GM12878 (cell line): ENCODE results near the gene AP1B1.

Source experiments
- CTCF ChIP-seq, 3 experiments: IDR thresholded peaks in 2 of 3; conservative IDR thresholded peaks in 1 of 3; 2 replicates each; pipeline ENCODE4 v1.5.1; 2011; ENCODE audit warnings: low read depth in 3 of 3, low read length in 3 of 3, mild to moderate bottlenecking in 3 of 3, control low read depth in 2 of 3, moderate library complexity in 2 of 3, inconsistent platforms in 1 of 3, mixed read lengths in 1 of 3; ENCODE audit not compliant: control insufficient read depth in 2 of 3, insufficient read depth in 1 of 3; ENCODE audit errors: extremely low read depth in 1 of 3
- POLR2A ChIP-seq: IDR thresholded peaks from 2 replicates; pipeline ENCODE4 v1.6.1; 2011; ENCODE audit warnings: low read depth, mild to moderate bottlenecking, low read length
- RAD51 ChIP-seq: fragments of 450-650 bp; IDR thresholded peaks from 2 replicates; pipeline ENCODE4 v1.6.1; 2016; ENCODE audit warnings: moderate library complexity, mild to moderate bottlenecking, inconsistent platforms
- SKIL ChIP-seq: fragments of 450-650 bp; IDR thresholded peaks from 2 replicates; pipeline ENCODE4 v1.6.1; 2017; ENCODE audit warnings: mild to moderate bottlenecking, low read depth, inconsistent platforms; ENCODE audit not compliant: poor library complexity, severe bottlenecking
- TF ChIP-seq, protein P1 (sequence below): IDR thresholded peaks from 2 replicates; pipeline ENCODE4 v1.6.1; 2012; ENCODE audit warnings: low read depth, low read length, improper control_type of control experiment

DNA sequence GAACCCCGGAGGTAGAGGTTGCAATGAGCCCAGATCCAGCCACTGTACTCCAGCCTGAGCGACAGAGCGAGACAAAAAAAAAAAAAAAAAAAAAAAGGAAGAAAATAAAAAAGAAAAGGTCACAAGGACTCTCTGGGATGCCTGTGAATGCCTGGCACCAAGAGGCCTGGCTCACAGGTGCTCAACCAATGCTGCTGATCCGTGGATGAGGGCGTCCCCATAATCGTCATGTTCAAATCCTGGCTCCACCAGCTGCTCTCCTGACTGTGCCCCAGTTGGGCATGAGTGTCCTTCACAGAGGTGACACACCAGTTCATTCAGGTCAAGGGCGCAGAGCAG is 82.6 kb downstream of the AP1B1 start:
- no peak for TF ChIP-seq CTCF (IDR thresholded peaks at IDR 0.05 in 2 of 3, conservative IDR thresholded peaks at IDR 0.05 in 1 of 3; ENCODE audit: control insufficient read depth in 2 of 3, extremely low read depth in 1 of 3, insufficient read depth in 1 of 3, low read depth in 3 of 3, low read length in 3 of 3)
- no peak for TF ChIP-seq RAD51
- TF ChIP-seq, protein P1, sequence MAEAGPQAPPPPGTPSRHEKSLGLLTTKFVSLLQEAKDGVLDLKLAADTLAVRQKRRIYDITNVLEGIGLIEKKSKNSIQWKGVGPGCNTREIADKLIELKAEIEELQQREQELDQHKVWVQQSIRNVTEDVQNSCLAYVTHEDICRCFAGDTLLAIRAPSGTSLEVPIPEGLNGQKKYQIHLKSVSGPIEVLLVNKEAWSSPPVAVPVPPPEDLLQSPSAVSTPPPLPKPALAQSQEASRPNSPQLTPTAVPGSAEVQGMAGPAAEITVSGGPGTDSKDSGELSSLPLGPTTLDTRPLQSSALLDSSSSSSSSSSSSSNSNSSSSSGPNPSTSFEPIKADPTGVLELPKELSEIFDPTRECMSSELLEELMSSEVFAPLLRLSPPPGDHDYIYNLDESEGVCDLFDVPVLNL, result no peak
- TF ChIP-seq POLR2A, result no peak
- no peak for TF ChIP-seq SKIL
